HG02973 (cell line): ENCODE measurements around the gene PICK1.
"Not testable (repeated sequence)": the region's sequence is repeated elsewhere in the genome, so short reads cannot be mapped to it uniquely, and the experiment has no call there.

ENCODE experiments used
- ATAC-seq: cut with Tn5 transposase; IDR thresholded peaks from one replicate; pipeline ENCODE4 v1.9.1; 2021; ENCODE audit warnings: moderate library complexity; ENCODE audit not compliant: unreplicated experiment

PICK1 gene

DNA sequence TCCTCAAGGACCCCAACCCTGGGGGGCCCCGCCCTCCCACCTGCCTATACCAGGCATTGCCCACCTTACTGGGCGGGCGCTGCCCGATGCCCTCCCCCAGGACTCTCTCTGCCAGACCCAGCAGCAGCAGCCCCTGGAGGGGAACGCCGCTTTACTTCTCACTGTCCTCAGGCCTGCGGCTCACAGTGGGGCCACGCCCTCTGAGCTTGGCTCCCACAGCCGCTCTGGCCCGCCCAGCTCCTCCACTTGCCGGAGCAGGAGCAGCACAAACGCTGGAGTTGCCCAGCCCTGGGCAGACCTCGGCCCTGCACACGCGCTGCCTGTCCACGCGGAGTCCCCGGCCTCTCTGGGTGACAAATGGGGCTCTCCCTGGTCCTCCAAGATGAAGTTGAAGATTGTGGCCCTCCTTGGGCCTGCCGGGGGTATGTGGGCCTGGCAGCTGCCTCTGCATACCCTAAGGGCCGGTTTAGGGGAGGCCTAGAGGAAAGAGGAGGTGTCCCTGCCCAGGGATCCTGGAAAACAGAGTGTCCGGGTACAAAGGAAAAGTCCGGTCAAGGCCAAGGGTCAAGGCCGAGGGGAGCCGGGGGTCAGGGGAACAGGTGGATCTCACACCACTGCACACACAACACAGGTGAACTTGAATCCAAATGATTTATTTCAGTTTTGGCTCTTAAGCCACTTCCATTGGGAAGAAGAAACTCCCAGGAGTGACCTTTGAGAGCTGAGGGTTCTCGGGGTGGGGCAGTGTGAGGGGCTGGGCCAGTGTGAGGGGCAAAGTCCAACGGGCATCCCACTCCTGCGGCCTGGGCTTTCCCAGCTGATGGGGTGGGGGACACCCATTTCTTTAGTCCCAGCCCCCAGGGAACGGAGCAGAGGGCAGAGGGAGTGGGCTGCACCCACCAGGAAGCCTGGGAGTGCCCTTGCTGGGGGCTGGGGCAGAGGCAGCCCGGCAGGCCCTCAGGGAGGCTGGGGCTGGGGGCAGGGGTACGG is 54.0 kb downstream of the PICK1 start:
- no peak for ATAC-seq

DNA sequence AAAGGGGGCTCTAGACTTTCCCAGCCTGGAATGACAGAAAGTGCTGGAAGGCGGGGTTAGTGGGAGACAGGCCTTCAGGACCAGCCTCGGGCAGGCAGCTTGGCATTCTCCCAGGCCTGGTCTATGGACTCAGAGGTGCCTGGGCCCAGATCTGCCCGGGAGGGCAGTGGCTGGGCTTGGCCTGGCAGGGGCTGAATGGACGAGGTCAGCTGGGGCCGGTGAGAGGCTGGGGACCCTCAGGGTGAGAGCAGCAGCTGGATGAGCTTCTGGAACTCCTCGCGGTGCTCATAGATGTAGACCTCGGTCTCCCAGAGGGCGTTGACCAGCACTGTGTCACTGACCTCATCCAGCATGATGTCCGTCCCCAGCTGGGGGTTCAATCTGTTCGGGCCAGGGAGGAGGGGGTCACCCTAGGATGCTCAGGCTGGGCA is 54.7 kb downstream of the PICK1 start:
- no peak for ATAC-seq

DNA sequence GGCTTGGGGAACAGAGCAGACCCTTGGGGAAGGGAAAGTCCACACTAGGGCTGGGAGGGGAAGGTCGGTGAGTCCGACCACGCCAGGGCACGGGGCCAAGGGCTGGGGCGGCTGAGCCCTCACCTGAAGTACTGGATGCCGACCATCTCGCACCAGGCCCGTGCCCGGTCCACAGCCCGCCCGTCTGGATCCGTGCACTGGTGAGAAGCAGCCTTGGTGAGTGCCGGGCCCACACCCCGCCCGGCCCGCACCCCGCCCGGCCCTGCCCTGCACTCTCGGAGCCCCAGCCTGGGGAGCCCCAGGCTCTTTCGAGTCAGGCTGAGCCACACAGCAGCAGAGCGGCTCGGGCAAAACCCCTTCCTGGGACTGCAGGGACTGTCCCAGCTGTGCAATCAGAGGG is 55.2 kb downstream of the PICK1 start:
- ATAC-seq = no peak

DNA sequence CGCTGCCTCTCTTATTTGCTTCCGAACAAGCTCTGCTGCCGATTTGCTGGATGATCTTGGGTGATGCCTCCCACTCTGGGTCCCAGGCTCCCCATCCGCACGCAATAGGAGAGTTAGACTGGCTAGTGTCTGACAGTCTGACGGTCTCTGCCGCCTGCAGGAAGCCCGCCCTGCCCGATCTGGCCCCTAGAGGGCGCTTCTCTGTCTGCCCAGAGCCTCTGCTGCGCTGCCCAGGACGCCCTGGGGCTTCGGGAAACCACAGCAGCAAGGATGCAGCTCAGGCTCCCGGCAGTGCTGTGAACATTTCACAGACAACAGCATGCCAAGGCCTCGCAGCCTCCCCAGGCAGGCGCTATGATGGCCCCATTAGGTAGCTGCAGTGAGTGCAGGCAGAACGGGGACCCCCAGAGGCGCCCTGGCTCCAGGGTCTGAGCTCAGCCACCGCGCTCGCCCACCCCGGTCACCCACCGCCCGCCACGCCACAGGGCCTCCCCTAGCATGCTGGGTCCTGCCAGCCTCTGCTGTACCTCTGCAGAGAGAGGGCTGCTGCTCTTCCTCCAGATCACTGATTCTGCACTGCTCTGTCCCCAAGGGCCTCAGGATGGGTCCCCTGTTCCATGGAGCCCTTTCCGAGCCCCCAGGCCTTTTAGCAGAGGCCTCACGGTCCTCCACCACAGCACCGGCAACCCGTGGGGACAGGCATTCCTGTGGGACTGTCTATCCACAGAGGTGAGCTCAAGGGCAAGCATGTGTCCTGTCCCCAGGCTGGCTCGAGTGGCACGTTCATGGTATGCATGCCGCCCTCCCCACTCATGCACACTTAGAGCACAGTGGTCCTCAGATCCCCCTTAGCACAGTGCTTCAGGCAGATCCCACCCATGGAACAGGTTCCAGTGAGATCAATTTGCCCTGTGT is 57.5 kb downstream of the PICK1 start:
- ATAC-seq = no peak

DNA sequence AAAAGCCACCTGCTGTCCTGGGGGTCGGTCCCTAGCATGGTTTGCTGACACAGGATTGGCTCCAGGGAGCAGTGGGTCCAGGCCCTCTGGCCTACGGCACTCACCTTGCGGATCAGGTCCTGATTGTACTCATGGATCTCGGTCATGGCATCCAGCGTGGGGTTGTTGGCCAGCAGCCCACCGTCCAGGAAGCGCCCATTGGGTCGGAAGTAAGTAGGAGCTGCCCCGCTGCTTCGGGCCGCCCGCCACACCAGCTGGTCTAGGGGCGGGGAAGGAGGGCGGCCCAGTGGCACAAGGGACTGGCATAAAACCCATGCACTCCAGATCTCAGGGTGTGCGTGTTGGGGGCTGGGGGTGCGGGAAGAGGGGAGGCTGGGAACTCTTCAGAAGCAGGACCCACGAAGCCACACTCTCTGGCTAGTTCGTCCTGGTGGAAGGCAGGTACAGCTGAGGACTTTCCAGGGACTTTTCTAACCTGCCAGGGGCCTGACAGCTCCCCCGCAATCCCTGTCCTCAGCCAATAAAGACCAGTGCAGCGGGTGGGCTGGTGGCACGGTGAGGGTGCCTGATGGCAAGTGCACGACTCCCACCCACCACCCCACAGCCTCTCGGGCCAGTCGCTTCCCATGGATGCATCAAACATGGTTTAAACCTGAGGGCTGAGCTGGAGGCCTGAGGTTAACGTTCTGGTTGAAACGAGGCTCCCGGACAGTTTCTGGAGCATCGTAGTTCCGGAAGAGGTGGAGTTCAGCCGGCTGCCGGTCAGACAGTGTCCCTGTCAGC is 58.4 kb downstream of the PICK1 start:
- ATAC-seq = no peak

DNA sequence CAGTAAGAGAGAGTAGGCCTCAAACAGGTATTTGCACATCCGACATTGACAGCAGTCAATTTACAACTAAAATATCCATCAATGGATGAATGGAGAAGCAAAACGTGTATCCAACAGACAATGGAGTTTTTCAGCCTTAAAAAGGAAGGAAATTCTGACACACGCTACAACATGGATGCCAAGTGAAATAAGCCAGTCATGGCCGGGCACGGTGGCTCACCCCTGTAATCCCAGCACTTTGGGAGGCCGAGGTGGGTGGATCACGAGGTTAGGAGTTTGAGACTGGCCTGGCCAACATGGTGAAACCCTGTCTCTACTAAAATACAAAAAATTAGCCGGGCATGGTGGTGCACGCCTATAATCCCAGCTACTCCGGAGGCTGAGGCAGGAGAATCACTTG is 60.4 kb downstream of the PICK1 start:
- ATAC-seq = not testable (repeated sequence)

DNA sequence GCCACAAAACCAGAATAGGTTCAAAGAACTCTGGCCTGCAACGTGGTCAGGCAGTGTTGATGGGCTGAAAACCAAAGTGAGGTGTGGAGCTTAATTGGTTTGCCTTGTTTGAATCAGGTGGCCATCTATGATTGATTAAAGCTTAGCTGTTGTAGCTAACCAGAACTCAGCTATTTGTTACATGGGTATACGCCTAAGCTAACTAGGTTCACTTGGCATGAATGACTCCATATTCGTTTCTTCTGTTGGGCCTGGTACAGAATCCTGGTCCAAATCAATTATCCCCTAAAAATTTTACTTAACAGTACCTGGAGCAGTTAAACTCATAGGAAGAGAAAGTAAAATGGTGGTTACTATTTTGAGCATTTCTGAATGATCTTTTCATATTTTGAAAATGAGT is 61.0 kb downstream of the PICK1 start:
- ATAC-seq = no peak

DNA sequence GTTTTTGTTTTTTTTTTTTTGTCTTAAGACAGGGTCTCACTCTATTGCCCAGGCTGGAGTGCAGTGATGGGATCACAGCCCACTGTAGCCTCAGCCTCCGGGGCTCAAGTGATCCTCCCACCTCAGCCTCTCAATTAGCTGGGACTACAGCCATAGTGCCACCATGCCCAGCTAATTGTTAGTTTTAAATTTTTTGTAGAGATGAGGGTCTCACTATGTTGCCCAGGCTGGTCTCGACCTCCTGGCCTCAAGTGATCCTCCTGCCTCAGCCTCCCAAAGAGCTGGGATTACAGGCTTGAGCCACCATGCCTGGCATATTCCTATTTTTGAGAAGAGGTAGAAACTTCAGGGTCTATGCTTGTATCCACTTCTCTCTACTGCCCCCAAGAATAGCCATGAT is 61.5 kb downstream of the PICK1 start:
- ATAC-seq = not testable (repeated sequence)

DNA sequence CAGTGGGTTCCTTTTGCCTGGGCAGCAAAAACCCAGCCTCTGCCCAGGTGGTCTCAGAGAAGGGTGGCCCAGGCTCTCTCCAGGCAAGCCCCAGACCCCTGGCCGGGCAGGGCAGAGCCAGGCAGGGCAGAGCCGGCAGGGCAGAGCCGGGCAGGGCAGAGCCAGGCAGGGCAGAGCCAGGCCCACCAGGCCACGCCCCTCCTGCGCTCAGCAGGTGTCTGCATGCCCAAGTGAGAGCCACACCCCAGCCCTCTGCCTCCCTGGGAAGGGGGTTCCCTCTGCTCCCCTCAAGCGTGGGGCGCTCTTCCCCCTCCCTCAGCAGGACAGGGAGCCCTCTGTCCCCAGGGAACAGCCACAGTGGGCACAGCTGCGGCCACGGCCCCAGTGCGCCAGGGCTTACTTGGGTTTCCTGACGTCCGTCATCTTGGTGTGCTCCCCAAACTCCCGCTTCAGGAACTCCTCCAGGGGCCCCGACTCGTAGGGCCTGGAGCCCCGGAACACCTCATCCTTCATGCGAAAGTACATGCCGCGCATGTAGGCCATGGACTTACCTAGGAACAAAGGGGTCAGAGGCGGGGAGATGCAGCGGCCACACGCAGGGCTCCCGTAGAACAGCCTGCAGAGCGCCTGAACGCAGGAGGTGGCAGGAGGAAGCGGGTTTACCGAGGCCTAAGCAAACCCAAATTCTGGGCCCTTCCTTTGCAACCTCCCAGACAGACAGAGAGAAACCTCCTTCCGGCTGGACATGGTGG is 63.3 kb downstream of the PICK1 start:
- ATAC-seq = no peak

DNA sequence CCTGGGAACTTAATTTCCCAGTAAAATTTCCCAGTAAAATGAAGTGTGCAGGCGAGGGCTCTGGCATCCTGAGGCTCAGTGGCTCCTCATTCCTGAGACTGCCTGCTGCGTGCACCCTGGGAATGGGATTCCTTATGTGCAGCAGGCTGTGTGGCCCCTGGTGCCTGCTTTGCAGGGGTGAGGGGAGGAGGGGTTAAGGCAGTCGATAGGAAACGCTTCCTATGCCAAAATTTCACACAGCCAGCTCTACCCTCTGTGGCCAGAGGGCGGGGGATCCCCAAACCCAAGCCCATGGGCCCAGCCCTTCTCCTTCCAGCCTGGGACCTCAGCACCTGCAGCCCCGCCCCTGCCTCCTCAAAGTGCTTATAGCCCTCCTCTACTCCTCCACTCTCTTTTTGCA is 65.4 kb downstream of the PICK1 start:
- no peak for ATAC-seq

DNA sequence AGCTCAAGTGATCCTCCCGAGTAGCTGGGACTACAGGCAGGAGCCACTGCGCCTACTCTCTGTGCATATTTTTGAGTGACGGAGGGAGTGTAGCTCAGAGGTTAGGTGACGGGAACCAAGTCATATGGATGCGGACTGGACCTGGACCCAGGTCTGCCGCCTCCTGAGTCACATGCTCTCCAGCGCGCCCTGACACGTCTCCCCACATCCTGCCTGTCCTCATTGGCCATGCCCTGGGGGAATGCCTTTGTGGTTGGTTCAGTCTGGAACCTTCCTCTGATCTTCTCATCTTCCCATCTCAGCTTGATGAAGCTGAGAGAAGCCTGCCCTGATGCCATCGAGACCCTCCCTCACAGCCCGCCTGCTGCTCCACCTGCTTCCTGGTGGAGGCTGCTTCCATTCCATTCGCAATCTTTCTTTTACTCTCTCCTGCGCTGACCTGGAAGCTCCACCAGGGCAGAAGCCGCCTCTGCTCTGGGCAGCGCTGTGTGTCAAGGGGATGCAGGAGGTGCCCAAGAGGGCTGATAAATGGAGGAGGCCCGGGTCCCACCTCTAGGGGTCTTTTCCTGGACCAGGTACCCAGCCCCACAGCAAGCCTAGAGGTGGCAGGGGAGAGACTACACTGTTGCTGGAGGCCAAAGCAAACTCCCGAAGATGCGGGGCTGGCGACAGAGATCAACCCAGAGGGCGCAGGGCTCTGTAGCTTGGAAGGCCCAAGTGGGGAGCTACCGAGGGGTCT is 67.2 kb downstream of the PICK1 start:
- ATAC-seq = no peak

DNA sequence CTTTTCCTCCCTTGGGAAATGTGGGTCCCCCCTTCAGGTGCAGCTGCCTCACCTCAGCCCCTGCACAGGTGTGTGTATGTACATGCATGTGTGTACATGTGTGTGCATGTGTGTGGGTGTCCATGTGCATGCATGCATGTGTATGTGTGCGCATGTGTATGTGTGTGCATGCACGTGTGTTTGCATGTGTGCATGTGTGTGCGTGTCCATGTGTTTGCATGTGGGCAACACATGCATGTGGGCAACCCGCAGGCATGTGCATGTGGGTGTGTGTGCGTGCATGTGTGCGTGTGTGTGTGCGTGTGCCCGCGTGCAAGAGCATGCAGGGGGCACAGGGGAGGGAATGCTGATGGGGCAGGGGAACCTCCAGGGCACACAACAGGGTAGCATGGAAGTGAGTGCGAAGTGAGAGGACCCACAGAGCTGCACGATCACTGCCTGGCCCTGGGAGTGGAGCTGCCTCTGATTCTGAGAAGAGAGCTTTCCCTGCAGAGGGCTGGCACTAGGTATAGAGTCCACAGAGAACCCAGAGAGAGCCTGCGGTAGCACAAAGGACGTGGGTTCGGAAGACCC is 67.9 kb downstream of the PICK1 start:
- no peak for ATAC-seq
